Astrocyte (in vitro differentiated cells and primary cell): ENCODE measurements around the gene CTCFL. TPM values are rescaled to one million over a fixed set of nuclear protein-coding genes. Genes with fewer than 3 reads are reported as not detected.

Experiments used
- DNase-seq: peaks from one replicate; pipeline ENCODE4 v3.0.0-alpha.2; 2010; ENCODE audit warnings: low read depth
- FAIRE-seq: peaks from 2 replicates; lab custom pipeline; 2011; peaks lifted over from hg19 to GRCh38; lab: Jason Lieb, UNC
- H2AFZ ChIP-seq: 2 replicates; pipeline ENCODE4 v1.6.0; 2012; ENCODE audit warnings: low read depth, low read length, inconsistent platforms
- H3K27ac ChIP-seq: 2 replicates; pipeline ENCODE4 v1.5.1; 2011; ENCODE audit warnings: low read depth, low read length, inconsistent platforms
- H3K27me3 ChIP-seq: 2 replicates; pipeline ENCODE4 v1.6.0; 2011; ENCODE audit warnings: low read length, inconsistent platforms; ENCODE audit not compliant: insufficient read depth
- H3K36me3 ChIP-seq: 2 replicates; pipeline ENCODE4 v1.5.1; 2011; ENCODE audit warnings: low read length, inconsistent platforms; ENCODE audit not compliant: insufficient read depth
- H3K4me1 ChIP-seq: 2 replicates; pipeline ENCODE4 v1.5.1; 2011; ENCODE audit warnings: low read length, inconsistent platforms; ENCODE audit not compliant: insufficient read depth
- H3K4me2 ChIP-seq: 2 replicates; pipeline ENCODE4 v1.6.0; 2012; ENCODE audit warnings: low read length, inconsistent platforms
- H3K4me3 ChIP-seq: 2 replicates; pipeline ENCODE4 v1.5.1; 2011; ENCODE audit warnings: low read depth, mild to moderate bottlenecking, low read length, inconsistent platforms; ENCODE audit not compliant: insufficient read depth
- H3K79me2 ChIP-seq: 2 replicates; pipeline ENCODE4 v1.6.0; 2012; ENCODE audit warnings: mild to moderate bottlenecking, low read length, inconsistent platforms; ENCODE audit not compliant: insufficient read depth
- H3K9ac ChIP-seq: 2 replicates; pipeline ENCODE4 v1.6.0; 2012; ENCODE audit warnings: mild to moderate bottlenecking, low read length, inconsistent platforms
- H3K9me3 ChIP-seq: 2 replicates; pipeline ENCODE4 v1.5.1; 2012; ENCODE audit warnings: low read depth, mild to moderate bottlenecking, low read length, inconsistent platforms; ENCODE audit not compliant: insufficient read depth
- H4K20me1 ChIP-seq: 2 replicates; pipeline ENCODE4 v1.6.0; 2012; ENCODE audit warnings: low read length, inconsistent platforms; ENCODE audit not compliant: insufficient read depth
- H3K27ac Mint-ChIP-seq: one replicate; pipeline ENCODE4 v1.8.0; 2021; ENCODE audit warnings: mild to moderate bottlenecking, mixed read lengths; ENCODE audit not compliant: unreplicated experiment
- H3K27me3 Mint-ChIP-seq: one replicate; pipeline ENCODE4 v1.8.0; 2021; ENCODE audit warnings: low read depth, mixed read lengths; ENCODE audit not compliant: unreplicated experiment
- H3K36me3 Mint-ChIP-seq: one replicate; pipeline ENCODE4 v1.8.0; 2021; ENCODE audit warnings: low read depth, mixed read lengths; ENCODE audit not compliant: unreplicated experiment
- H3K4me1 Mint-ChIP-seq: one replicate; pipeline ENCODE4 v1.8.0; 2021; ENCODE audit warnings: low read depth, mixed read lengths; ENCODE audit not compliant: unreplicated experiment
- H3K4me3 Mint-ChIP-seq: one replicate; pipeline ENCODE4 v1.8.0; 2021; ENCODE audit warnings: mild to moderate bottlenecking, moderate library complexity, mixed read lengths; ENCODE audit not compliant: unreplicated experiment
- H3K9me3 Mint-ChIP-seq: one replicate; pipeline ENCODE4 v1.8.0; 2021; ENCODE audit warnings: mild to moderate bottlenecking, mixed read lengths; ENCODE audit not compliant: unreplicated experiment
- EZH2 ChIP-seq: IDR thresholded peaks from 2 replicates; pipeline ENCODE4 v1.6.1; 2012; ENCODE audit warnings: mild to moderate bottlenecking, low read length, inconsistent platforms; ENCODE audit not compliant: insufficient read depth
- total RNA-seq: library from RNA; stranded (reverse); gene quantifications from 2 replicates; pipeline ENCODE4 v1.2.1, GENCODE V29; 2021
- TF ChIP-seq, protein P1 (sequence below): IDR thresholded peaks from 2 replicates; pipeline ENCODE4 v1.5.1; 2011; ENCODE audit warnings: low read depth, mild to moderate bottlenecking, inconsistent platforms, low read length, moderate library complexity; ENCODE audit not compliant: insufficient read depth

Gene CTCFL
- total RNA-seq, 1 donor from 2014 or later: not detected

DNA sequence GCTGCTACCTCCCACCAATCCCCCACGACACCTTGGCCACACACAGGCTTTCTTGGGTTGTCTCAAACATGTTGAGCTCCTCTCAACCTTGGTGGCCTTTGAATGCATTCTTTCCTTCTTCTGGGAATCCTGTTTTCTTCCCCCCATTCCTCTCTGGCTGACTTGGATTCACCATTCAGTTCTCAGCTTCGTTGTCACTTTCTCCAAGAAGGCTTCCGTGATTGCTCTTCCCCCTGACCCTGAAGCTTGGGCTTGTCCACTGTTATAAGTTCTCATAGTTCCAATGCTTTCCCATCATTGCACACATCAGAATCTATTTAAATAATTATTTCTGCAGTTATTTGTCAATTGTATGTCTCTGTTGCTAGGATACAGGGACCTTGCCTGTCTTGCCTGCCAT, 69.6 kb downstream of the CTCFL start:
- Histone ChIP-seq H2AFZ (no peak overlapping the region), H3K4me3 (no peak overlapping the region), H3K36me3 (no peaks in the 10 kb centered on the region), H3K27ac (no peak overlapping the region), H3K9me3 (no peaks in the 10 kb centered on the region), H4K20me1 (no peaks in the 10 kb centered on the region), H3K4me2 (no peak overlapping the region), H3K9ac (no peak overlapping the region), H3K4me1 (no peaks in the 10 kb centered on the region), H3K27me3 (peaks cover 23% of the 10 kb centered on the region), H3K79me2 (no peaks in the 10 kb centered on the region)
- DNase-seq: no peak
- peaks cover 3% of the 10 kb centered on the region for H3K4me1 Mint-ChIP-seq
- TF ChIP-seq, protein P1, sequence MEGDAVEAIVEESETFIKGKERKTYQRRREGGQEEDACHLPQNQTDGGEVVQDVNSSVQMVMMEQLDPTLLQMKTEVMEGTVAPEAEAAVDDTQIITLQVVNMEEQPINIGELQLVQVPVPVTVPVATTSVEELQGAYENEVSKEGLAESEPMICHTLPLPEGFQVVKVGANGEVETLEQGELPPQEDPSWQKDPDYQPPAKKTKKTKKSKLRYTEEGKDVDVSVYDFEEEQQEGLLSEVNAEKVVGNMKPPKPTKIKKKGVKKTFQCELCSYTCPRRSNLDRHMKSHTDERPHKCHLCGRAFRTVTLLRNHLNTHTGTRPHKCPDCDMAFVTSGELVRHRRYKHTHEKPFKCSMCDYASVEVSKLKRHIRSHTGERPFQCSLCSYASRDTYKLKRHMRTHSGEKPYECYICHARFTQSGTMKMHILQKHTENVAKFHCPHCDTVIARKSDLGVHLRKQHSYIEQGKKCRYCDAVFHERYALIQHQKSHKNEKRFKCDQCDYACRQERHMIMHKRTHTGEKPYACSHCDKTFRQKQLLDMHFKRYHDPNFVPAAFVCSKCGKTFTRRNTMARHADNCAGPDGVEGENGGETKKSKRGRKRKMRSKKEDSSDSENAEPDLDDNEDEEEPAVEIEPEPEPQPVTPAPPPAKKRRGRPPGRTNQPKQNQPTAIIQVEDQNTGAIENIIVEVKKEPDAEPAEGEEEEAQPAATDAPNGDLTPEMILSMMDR: no peak
- no peak for TF ChIP-seq EZH2
- peaks cover 46% of the 10 kb centered on the region for H3K27me3 Mint-ChIP-seq
- peaks cover 5% of the 10 kb centered on the region for H3K9me3 Mint-ChIP-seq
- H3K4me3 Mint-ChIP-seq: no peak overlapping the region
- no peaks in the 10 kb centered on the region for H3K36me3 Mint-ChIP-seq
- H3K27ac Mint-ChIP-seq: no peak overlapping the region
- FAIRE-seq: no peak

DNA sequence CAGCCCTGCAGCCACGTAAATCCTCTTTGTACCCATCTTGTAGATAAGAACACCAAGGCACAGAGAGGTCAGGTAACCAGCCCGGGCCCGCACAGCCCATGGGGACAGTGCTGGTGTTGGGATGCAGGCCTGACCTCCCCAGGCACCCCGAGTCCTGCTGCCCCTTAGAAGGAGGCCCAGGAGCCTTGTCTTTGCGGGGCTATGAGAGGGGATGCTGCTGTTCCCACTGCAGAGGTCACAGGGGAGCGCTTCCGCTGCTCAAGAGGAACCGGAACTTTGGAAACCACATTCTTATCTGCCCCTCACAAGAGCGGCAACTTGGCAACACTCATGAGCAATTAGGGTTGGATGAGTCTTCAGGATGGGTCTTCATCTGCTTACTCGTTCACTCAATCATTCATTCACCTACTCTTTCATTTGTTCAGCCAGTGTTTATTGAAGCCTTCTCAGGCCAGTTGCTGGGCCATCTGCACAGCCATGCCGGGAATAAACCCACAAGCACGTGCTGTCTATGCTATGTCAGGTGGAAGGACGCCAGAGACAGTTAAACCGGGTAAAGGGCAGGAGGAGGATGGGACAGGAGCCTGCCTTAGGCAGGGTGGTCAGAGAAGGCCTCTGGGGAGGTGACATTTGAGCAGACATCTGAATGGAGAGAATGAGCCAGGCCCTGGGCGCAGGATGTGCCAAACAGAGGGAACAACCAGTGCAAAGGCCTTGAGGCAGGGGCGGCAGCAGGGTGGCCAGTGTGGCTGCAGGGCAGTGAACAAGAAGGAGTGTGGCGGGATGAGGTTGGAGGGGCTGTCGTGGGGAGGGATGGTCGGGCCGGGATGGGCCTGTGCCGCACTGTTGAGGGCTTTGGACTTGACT, 72.9 kb downstream of the CTCFL start:
- Histone ChIP-seq H3K27me3 (peaks cover 29% of the 10 kb centered on the region), H3K9me3 (no peaks in the 10 kb centered on the region), H2AFZ (no peak overlapping the region), H3K4me1 (no peaks in the 10 kb centered on the region), H3K27ac (no peak overlapping the region), H3K9ac (no peak overlapping the region), H3K4me3 (no peak overlapping the region), H3K79me2 (no peaks in the 10 kb centered on the region), H4K20me1 (no peaks in the 10 kb centered on the region), H3K36me3 (no peaks in the 10 kb centered on the region), H3K4me2 (no peak overlapping the region)
- FAIRE-seq (no peak), DNase-seq (no peak)
- TF ChIP-seq, protein P1: no peak
- TF ChIP-seq EZH2: no peak
- H3K4me3 Mint-ChIP-seq: no peak overlapping the region
- H3K27me3 Mint-ChIP-seq: peaks cover 64% of the 10 kb centered on the region
- peaks cover 2% of the 10 kb centered on the region for H3K9me3 Mint-ChIP-seq
- peaks cover 2% of the 10 kb centered on the region for H3K36me3 Mint-ChIP-seq
- H3K27ac Mint-ChIP-seq: no peak overlapping the region
- H3K4me1 Mint-ChIP-seq: peaks cover 3% of the 10 kb centered on the region

DNA sequence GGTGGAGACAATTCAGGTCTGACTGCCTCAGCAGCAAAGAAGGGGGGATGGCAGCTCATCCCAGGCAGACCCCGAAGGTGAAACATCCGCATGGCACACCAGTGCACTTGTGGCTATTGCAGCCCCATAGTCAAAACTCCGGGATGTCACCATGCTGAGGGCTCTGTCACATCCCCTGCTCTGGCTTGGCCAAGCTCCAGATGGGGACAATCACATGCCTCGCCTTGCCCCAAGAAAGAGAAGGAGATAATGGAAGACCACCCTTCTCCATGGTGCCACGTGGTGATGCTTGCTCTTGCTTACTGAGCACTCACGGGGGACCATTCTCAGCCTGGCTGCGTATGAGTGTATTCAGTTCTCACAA, 73.5 kb downstream of the CTCFL start:
- peaks cover 3% of the 10 kb centered on the region for H3K4me1 Mint-ChIP-seq
- H3K4me3 ChIP-seq: no peak overlapping the region
- peaks cover 3% of the 10 kb centered on the region for H3K9me3 Mint-ChIP-seq
- peaks cover 69% of the 10 kb centered on the region for H3K27me3 Mint-ChIP-seq
- no peaks in the 10 kb centered on the region for H3K36me3 ChIP-seq
- FAIRE-seq: no peak
- H3K4me3 Mint-ChIP-seq: no peak overlapping the region
- H3K4me2 ChIP-seq: no peak overlapping the region
- peaks cover 31% of the 10 kb centered on the region for H3K27me3 ChIP-seq
- H3K27ac Mint-ChIP-seq: no peak overlapping the region
- H2AFZ ChIP-seq: no peak overlapping the region
- no peaks in the 10 kb centered on the region for H3K4me1 ChIP-seq
- no peaks in the 10 kb centered on the region for H3K9me3 ChIP-seq
- H4K20me1 ChIP-seq: no peaks in the 10 kb centered on the region
- H3K27ac ChIP-seq: no peak overlapping the region
- peaks cover 2% of the 10 kb centered on the region for H3K36me3 Mint-ChIP-seq
- TF ChIP-seq, protein P1: no peak
- TF ChIP-seq EZH2: no peak
- DNase-seq: no peak
- no peaks in the 10 kb centered on the region for H3K79me2 ChIP-seq
- H3K9ac ChIP-seq: no peak overlapping the region
